Activated CD8-positive, alpha-beta memory T cell treated with anti-CD3 and anti-CD28 coated beads for 4 hours (primary cell): ENCODE data around the gene RIMS1.

Experiments
- DNase-seq, 2 donors: peaks; one replicate each; pipeline ENCODE4 v3.0.0-alpha.2; 2020; ENCODE audit warnings: low read depth in 2 of 2

RIMS1 gene

DNA sequence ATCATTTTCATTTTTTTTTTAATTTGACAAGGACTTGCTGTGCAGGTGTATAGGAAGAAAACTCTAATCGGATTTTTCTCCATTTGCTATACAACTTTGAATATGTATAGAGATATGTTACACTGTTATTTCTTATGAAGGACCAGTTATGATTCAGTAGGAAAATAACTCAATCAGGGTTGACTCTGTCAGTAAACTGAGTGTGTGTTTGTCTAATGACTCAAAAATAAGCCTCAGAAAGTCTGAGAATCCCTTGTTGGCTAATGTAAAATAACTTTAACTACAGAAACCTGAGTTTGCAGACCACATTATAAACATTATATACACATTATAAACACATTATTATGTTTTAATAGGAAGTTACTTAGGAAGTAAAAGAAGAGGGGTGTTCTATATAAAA lies 352.6 kb downstream of the RIMS1 start:
- DNase-seq: no peak

DNA sequence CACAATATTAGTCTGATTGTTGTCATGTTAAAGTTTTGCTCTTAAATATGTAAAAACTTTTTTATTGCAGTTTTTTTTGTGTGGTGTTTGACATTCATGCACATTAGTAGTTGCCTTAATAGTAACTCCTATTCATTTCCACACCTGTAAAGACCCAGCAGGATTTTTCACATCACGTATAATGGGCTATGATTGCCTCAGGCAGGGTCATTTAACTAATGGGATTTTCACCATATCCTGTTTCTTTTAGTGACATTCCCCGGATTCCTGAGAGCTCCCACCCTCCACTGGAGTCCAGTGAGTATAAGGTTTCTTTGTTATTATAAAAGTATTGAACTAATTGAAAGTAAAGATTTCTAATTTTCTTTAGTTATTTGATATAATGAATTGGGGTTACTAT lies 359.2 kb downstream of the RIMS1 start:
- DNase-seq: no peak

DNA sequence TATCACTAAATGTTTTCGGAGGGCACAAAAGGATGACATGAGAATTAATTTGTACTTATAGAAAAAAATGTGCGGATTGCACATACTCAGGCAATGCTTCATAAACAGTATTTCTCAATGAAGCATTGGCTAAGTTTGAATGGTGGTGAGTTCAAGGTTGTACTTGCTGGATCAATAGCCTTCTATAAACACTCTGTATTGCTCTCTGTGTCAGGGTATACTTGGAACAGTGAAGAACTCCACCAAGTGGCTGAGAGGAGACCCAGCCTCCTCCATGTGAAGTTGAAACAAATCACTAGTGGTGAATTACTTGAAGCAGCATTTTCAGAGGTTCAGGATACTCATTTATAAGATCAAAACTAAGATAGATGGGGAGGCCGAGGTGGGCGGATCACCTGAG lies 360.6 kb downstream of the RIMS1 start:
- no peak for DNase-seq

DNA sequence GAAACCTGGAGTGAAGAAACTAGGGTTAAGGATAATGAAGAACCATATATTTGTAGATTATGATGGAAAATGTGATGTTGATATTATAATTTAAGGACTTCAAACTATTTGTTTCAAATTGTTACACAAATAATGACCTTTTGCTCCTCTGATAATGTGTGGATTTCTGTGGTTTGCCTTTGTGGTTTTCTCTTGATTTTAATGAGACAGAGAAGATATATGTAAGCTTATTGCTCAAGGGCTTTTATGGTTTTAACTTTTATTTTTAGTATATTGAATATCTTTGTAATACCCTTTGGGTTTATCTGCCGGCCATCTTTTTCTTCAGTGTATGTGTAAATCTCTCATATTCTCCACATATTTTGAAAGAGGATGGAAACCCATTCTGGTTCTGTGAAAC lies 362.3 kb downstream of the RIMS1 start:
- no peak for DNase-seq

DNA sequence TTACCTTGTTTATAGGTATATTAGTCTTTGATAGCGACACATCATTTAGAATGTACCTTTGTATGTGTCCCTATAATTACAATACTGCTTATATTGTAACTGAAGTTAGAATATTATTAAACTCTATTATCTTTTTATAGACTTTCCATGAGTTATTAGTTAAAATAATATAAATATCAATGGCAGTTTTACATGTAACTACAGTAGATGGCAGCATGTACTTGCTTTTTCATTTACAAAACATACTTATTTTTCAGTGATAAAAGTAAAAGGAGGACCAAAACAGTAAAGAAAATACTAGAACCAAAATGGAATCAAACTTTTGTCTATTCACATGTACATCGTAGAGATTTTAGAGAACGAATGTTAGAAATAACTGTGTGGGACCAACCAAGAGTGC lies 364.3 kb downstream of the RIMS1 start:
- no peak for DNase-seq

DNA sequence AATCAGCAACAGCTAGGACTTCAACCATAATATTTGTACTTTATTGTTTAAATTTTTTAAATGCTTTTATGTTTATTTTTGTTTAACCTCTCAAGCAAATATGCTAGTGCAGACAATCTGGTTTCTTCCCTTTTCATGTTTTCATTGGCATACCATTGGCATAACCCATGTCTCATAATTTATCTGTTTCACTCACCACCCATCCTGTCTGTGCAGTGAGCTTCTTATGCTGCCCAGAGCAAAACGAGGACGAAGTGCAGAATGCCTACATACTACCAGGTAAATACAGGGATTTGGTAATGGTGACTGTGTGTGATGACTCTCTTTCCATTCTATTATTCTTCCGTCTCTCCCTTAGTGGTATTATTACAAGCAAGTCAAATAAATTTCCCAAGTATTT lies 374.1 kb downstream of the RIMS1 start:
- DNase-seq: no peak

DNA sequence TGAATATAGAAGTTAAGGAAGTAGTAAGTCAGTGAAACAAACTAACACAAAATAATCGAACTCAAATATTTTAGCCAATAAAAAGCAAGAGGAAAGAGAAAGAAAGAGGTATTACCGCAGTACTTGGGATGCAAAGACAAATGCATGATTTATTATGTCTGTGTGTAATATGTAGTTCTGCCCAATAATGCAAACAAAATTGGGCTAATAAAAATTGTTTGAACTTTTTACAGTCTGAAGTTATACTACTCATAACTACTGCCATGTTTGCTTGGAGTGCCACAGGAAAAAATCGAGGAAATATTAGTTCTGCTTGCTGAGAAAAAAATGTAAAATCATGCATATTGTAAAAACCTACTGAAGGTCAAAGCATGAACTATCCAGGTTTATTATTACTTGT lies 375.2 kb downstream of the RIMS1 start:
- no peak for DNase-seq

DNA sequence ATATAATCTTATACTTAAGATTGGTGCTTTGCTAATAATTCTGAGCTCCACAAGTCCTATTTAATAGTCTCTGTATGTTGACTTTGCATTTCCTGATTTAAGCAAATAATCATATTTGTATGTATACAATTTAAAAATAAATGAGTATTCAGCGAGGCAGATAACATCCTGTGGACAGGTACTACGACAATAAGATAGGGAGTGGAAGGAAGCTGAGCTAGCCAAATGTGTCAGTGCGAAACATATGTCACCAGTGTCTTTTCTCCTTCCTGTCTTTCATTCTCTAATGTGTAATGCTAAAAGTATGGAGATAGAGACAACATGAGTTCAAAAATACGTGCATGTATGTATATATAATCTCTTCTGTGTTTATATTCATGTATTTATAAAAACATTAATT lies 375.9 kb downstream of the RIMS1 start:
- DNase-seq: no peak

DNA sequence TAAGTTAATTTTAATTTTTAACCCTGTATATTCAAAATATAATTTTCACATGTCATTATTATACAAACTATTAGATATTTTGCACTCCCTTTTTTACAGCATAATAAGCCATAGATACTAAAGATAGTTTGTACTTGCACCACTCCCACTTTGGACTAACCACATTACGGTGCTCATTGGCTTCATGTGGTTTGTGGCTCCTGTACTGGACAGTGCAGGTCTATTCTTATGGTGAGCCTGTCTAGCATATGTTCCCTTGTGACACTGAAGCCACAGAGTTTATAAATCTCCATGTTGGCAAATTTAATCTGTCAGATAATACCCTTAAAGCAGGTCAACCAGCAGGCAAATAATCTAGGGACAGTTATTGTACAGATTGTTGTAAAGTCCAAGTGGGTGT lies 381.1 kb downstream of the RIMS1 start:
- DNase-seq: no peak

DNA sequence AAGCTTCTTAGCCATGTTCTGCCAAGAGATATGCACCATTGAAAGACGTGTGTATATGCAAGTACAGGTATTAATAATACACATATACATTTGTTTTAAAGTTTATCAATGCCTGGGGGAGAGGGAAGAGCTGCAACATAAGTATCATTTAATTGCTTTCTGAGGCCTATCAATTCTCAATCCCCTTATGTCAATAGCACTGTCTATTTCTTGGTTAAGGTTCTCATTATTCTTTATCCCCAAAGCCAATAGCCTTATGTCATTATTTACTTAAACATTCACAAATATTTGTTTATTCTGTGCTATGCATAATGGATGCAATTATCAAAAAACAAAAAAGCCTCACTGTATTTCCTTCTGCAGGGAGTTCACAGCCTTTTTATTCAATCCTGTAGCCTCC lies 385.2 kb downstream of the RIMS1 start:
- DNase-seq: no peak

DNA sequence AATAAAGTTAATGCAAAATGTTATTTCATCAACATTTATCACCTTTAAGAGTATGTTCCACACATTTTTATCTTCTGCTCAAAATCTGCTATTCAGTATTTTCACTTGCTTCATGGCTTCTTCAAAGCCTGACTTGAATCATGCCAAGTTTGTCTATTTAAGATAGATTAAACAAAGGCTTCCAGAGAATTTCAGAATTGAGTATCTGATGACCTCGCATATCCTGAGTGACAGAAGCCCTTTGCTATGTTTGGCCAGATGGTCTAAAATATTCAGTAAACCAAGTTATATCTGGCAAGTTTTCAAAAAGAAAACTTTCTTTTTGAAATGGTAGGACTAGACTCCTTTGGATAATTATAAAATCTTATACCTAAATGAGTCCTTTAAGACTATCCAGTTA lies 386.6 kb downstream of the RIMS1 start:
- no peak for DNase-seq

DNA sequence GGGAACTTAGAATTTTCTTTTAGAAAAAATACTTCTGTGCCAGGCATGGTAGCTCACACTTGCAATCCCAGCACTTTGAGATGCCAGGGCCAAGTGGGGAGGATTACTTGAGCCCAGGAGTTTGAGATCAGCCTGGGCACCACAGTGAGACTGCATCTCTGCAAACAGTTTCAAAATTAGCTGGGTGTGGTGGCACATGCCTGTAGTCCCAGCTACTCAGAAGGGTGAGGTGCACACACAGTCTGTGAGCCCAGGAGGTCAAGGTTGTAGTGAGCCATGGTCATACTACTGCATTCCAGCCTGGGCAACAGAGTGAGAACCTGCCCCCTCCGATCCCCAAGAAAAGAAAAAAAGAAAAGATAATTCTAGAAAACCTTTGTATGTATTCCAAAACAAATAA lies 389.5 kb downstream of the RIMS1 start:
- DNase-seq: no peak

DNA sequence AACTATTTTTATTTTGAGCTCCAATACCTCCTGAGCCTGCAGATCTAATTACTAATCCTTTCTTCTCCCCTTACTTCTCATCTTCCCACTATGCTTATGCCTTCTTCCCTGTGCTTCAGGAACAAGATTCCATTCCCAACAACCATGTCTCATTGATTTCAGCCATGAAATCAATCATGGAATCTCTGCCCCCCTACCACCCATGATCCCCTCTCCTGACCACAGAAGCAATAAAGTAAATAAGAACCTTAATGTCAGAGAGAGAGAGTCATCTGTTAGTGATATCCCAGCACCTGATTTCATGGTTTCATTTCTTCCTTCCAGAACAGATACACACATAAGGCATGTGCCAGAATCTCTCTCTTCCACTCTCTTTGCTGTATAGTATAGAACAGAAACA lies 395.9 kb downstream of the RIMS1 start:
- no peak for DNase-seq

DNA sequence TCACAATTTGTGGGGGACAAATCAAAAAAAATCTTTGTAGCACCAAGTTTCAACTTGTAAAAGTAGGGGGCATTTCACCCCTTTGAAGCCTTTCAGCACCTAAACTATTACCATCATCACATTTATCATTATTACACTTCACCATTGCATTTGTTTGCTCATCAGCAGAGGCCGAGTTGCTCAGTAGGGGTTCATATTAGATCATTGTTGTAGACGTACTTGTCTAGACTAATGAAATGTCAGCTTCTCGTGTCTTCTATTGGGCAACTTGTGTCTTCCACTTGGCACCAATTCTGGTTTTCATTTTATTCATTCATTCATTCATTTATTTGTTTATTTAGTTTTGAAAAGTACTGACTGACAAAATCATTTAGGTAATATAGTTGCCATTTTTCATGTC lies 397.2 kb downstream of the RIMS1 start:
- DNase-seq: no peak

DNA sequence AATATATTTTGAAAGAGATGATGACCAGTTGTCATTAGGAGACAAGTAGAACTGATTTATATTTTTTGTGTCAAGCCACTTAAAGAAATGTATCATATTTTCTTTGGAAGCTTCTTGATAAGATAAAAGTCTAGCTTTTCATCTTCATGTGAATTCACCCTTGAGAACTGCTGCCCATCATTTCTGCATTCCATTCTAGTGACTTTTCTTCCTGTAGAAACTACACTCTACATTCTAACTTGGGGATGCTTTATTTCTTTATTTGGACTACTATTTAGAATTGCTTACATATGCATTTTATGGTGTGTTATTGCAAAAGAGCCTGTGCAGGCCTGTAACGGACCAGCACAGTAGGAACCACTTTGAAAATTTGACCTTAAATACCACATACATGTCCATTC lies 400.6 kb downstream of the RIMS1 start:
- no peak for DNase-seq

DNA sequence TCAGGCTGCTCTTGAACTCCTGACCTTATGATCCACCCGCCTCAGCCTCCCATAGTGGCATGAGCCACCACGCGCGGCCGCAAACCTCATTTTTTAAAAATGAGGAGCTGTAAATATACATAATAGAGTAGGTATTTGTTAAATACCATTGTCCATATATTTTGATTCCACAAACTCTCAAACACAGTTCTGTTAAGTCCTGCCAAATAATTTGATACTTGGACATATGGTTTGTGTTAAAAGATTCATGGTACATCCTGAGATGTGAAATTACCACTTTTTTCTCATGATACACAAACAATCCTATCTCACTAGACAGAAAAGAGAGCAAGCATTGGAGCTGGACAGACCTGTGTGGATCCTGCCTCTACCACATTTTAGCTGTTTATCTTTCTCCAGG lies 401.5 kb downstream of the RIMS1 start:
- DNase-seq: no peak

DNA sequence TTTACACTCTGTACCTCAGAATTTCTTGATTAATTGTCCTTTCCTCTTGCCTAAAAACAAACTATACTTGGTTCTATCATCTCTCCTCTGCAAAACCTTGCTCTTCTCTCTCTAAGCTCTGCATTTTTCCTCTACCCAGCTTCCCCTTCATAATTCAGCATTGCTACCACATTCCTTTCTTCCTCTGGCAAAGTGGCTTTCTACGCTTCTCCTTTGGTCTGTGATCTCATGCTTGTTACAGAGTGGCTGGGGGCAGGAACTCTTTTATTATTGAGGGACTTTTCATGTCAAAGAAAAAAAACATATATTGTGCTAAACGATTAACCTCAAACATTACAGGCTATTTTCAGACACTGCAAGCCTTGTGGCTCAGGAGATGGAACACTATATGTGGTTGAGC lies 402.2 kb downstream of the RIMS1 start:
- DNase-seq: no peak

DNA sequence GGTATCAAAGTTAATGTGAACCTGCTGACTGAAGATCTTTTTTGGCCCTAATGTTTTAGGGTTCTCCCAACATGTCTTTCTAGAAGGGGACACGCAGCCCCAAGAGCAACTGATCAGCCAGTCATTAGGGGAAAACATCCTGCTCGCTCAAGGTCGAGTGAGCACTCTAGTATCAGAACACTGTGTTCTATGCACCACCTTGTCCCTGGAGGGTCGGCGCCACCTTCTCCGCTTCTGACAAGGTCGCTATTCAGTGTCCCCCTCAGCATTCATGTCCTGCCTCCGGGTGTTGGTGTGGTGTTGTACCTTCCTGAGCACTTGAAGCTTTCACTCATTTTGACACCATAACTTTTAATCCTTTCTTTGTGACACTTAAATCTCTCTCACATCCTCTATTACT lies 404.3 kb downstream of the RIMS1 start:
- DNase-seq: no peak

DNA sequence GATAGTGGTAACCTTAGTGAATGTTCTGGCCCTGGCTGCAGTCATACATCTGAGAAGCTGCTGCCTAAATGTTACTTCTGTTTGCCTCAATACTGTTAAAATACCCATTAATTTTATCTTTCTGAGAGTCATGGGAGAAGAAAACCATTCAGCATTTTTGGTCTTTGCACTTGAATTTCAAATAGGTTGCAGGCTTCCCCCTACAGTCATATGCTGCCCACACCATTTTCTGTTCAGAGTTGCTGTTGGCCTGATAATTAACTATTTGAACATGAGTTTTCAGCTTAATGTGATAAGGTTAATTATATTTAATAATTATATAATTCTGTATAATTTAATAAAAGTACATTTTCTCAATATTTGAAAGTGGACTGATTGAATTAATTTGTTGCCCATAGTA lies 410.0 kb downstream of the RIMS1 start:
- DNase-seq: no peak

DNA sequence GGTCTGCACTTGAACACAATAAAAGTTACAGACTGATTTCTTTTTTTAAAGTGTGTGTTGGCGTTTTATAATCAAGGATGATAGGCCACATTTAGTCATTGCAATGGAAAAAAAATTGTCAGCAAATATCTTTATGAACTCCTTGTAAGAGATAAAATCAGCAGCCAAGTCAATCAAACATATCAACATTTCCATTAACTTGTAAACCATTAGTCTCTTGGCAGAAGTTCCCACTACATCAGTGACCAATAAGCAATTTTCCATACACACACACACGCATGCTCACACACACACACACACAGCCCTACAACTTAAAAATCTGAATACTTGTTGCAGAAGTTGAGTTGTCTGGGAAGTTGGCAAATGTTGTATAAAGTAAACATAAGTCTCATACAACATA lies 419.6 kb downstream of the RIMS1 start:
- no peak for DNase-seq

DNA sequence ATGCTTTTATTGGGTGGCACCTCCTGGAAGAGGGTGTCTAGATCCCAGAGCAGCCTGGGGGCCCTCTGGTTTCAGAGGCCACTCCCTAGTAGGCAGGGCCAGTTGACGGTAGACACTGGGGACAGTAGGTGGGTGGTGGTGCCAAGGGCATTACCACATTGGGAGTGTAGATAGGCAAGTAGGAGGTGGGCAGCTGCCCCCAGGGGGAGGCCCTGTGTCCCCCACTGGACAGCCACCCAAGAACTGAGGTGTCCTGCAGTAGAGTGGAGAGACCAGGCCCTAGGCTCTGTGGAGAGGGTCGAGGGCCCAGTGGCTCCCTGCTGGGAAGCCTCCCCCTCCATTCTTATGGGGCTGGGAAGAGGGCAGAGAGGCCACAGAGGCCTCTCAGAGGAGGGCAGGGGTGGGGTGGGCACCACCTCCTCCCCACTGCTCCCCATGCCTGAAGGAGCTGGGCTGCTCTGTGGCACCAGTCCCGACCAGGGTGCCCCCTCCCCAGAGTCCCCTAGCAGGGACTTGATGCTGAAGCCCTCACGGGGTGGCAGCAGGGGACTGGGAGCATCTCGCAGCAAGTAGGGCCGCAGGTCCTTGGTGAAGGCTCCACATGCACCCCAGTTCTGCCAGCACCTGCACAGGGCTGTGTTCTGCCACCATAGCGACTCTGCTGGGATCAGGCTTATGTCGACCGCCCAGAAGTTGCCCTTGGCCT lies 430.5 kb downstream of the RIMS1 start:
- DNase-seq: no peak

DNA sequence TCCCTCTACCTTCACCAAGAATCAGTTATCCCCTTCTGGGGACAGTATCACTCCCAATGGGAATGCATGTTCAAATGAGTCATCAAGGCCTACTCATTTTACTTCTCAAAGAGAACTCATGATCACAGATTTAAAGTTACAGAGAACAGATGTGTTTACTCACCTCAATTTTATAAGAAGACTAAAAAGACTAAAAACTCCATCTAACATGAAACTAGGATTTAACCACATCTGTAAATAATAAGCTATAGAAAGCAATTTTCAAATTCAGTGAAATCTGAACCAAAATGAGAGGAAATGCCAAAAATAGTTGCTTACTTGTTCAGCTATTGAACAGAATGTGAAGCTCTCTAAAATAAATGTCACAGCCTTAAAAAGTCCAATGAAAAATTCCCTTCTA lies 435.4 kb downstream of the RIMS1 start:
- no peak for DNase-seq

DNA sequence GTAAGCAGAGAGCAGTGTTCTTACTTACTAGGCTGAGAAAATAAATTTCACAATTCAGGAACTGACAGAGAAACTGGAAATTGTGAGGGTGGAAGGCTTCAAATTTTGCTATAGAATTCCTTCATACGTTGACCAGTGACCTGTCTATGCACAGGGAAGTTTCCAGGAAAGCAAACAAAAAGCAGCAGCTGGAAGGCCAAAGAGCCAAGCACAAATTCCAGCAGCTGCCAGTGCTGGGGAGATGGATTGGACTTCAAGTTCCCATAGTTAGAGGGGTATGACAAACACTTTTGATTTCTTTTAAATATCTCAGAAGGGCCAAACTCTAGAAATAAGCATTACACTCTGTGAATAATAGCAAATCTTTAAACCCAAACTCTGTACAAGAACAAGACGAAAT lies 436.4 kb downstream of the RIMS1 start:
- no peak for DNase-seq

DNA sequence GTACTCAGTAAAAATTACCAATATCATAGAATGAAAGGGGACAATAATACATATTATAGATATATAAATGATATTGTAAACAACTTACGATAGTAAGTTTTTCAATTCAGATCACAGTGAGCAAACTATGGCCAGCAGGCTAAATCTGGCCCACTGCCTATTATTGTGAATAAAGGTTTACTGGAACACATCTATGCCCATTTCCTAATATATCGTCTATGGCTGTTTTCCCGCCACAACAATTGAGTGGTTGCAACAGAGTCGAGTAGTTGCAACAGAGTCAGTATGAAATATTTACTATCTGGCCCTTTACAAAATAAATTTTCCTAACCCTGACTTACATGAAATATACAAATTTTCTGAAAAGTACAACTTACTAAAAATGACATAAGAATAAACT lies 438.2 kb downstream of the RIMS1 start:
- no peak for DNase-seq

DNA sequence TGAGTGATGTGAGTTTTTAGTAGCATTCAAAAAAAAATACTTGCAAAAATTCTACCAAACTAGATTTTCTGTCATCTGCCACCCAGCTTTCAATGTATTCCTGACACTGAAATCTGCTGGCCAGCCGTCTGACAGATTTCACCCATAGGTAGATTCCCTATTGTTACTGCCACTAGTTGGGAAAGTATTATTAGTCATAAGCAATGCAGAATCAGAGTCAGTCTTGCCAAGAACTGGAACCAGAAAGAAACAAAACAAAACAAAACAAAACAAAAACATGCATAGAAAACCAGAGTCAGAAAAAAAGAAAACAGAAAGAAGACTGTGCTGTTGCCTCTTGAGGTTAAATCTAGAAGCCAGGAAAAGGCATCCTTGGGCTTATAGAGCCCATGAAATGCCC lies 442.4 kb downstream of the RIMS1 start:
- DNase-seq: no peak
